ENCODE data around the gene KRTAP5-7.
"Not testable (repeated sequence)": the region's sequence is repeated elsewhere in the genome, so short reads cannot be mapped to it uniquely, and the experiment has no call there.

KRTAP5-7 gene, protein sequence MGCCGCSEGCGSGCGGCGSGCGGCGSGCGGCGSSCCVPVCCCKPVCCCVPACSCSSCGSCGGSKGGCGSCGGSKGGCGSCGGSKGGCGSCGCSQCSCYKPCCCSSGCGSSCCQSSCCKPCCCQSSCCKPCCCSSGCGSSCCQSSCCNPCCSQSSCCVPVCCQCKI

DNA sequence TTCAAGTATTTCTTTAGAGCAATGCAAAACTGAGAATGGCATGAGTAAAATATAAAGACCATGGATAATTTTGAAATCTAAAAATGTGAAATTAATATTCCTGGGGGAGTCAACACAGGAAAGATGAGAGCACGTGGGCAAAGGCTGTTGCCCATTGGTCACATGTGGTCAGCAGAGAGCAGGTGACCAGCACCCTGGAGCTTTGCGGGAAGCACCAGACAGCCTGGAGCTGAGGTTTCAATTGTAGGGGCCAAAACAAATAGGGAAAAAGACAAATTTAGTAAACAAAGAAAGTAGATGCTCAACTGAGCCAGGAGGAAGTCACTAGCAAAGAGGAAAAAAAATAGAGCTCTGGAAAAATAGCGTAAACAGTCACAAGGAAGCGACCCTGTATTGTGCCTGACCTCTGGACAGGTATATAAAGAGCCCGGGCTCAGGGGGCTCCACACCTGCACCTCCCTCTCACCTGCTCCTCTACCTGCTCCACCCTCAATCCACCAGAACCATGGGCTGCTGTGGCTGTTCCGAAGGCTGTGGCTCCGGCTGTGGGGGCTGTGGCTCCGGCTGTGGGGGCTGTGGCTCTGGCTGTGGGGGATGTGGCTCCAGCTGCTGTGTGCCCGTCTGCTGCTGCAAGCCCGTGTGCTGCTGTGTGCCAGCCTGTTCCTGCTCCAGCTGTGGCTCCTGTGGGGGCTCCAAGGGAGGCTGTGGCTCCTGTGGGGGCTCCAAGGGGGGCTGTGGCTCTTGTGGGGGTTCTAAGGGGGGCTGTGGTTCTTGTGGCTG lies at the start of gene KRTAP5-7:
KRTAP5-7 (plus strand) TSS at position 472 of the 780 bp plus-strand sequence; CDS start at position 506, 34 bp downstream.
- H3K4me3 ChIP-seq, H4K20me1 ChIP-seq, H3K36me3 ChIP-seq, H3K9me3 ChIP-seq, H3K9ac ChIP-seq, H3K27me3 ChIP-seq, H3K27ac ChIP-seq: not testable (repeated sequence)
- H3K4me1 ChIP-seq = peaks cover 50% of the 10 kb centered on the region
- peak within 1 kb of the TSS; percentile 55 for H3K4me2 ChIP-seq

DNA sequence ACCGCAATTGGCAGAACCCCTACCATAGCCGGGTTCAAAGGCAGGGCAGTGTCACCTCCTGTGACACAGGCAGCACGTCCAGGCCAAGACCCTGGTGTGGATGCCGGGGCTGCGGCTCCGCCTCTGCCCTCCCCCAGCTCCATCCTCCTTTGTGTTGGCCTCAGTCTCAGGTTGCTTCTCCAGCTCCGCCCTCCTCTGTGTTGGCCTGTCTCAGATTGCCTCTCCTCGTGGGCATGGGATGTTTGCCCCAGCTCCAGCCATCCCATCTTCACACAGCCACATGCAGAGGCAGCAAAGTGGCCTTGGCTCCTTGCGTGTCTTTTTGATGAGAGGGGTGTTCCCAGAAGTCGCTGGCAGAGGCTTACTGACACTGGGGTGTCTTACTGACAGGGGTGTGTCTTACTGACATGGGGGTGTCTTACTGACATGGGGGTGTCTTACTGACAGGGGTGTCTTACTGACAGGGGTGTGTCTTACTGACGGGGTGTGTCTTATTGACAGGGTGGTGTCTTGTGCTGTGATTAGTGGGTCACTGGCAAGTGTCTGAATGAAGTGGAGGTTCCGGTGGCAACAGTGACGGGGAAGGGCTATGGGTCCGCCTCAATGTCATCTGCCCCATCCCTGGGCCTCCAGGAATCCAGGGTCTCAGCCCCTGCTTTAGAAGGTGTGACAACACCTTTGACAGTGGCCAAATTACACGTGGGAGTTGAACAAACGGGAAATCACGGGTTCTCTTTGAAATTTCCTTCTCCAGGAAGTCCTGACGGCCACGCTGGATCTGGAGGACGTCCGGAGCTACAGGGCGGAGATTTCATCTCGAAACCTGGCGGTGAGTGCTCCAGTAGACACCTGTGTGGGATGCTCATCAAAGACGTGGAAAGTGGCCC lies 49.2 kb upstream of the KRTAP5-7 start:
- Histone ChIP-seq H3K9ac (no peak overlapping the region), H3K27me3 (no peaks in the 10 kb centered on the region), H3K4me2 (peak overlapping the region; percentile 28), H3K36me3 (peaks cover 100% of the 10 kb centered on the region), H3K27ac (no peak overlapping the region), H3K9me3 (no peaks in the 10 kb centered on the region), H3K4me3 (no peak overlapping the region), H3K4me1 (peaks cover 31% of the 10 kb centered on the region), H4K20me1 (no peaks in the 10 kb centered on the region)
- no peak for TF ChIP-seq Cebpa-rat (IDR thresholded peaks at IDR 0.05)

DNA sequence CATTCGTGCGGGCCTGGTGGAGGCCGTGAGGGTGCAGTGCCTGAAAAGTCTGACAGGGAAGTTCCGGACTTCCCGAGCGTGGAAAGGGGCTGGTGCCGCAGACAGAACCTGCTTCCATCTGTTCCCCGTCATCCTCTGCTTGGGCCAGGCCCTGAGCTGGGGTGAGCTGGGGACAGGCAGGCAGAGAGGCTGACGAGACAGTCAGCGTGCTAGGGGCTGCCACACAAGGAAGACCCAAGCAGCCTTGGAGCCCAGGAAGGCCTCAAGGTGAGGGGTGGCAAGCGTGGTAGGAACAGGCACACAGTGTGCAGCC lies 48.6 kb upstream of the KRTAP5-7 start:
- peaks cover 25% of the 10 kb centered on the region for H3K4me1 ChIP-seq
- peaks cover 100% of the 10 kb centered on the region for H3K36me3 ChIP-seq
- H3K4me2 ChIP-seq = peak overlapping the region; percentile 28; the same call in 1 of the 2 replicates
- H4K20me1 ChIP-seq = no peaks in the 10 kb centered on the region
- no peak overlapping the region for H3K4me3 ChIP-seq
- H3K9me3 ChIP-seq = no peaks in the 10 kb centered on the region
- no peak overlapping the region for H3K27ac ChIP-seq
- no peak for TF ChIP-seq Cebpa-rat (IDR thresholded peaks at IDR 0.05)
- H3K27me3 ChIP-seq = no peaks in the 10 kb centered on the region
- H3K9ac ChIP-seq = no peak overlapping the region

DNA sequence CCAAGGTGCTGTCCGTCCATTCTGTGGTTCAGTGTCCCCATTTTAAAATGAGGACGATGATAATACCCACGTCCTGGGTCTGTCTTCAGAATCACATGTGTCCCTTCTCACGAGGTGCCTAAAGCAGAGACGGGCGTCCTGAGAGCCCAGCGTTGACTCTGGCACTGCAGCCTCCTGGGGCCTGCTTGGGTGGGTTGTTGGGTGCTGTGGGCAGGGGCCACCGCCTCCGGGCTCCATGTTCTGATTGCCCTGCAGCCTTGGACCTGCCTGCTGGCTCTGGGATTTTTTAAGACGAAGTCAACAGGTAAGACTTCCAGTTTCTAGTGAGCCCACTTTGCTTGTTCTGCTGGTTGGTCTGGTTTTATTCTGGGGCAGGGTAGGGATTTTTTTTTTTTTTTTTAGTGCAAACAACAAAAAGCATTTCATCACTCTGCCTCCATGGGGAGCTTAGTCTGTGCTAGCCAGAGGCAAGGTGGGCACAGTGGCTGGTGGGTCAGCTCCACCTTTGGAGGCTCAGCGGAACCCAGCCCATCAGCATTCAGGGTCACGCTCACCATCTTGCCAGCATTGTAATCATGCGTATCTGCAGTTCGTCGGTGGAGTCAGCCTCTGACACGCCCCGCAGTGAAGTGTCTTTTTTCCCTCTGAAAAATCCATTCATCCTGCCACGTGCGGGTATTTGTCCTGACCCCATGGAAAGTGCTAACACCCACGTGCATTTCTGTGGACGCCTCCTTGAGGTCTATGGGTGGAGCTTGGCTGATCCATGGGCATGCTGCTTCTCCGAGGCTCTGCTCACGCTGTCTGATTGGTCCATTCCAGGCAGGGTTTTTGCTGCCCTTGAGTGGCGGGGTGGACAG lies 45.7 kb upstream of the KRTAP5-7 start:
- H3K4me3 ChIP-seq = no peak overlapping the region
- H3K9ac ChIP-seq = no peak overlapping the region
- H3K4me2 ChIP-seq = no peak overlapping the region
- no peaks in the 10 kb centered on the region for H3K9me3 ChIP-seq
- no peaks in the 10 kb centered on the region for H4K20me1 ChIP-seq
- H3K27ac ChIP-seq = no peak overlapping the region
- H3K36me3 ChIP-seq = peaks cover 100% of the 10 kb centered on the region
- peaks cover 20% of the 10 kb centered on the region for H3K4me1 ChIP-seq
- TF ChIP-seq Cebpa-rat (IDR thresholded peaks at IDR 0.05) = no peak
- H3K27me3 ChIP-seq = no peaks in the 10 kb centered on the region

DNA sequence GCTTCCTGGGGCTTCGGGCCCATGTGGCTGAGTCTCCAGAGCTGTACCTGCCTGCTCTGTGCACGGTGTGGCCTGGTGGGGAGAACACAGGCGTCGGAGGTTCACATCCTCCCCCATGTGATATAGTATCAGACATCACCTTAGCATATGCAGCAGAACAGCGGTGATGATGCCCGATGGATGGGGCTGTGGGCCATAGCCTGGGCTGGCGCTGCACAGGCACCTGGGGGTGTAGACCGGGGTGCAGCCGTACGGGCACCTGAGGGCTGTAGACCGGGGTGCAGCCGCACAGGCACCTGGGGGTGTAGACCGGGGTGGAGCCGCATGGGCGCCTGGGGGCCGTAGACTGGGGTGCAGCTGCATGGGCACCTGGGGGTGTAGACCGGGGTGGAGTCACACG lies 44.9 kb upstream of the KRTAP5-7 start:
- H3K27ac ChIP-seq = no peak overlapping the region
- H3K36me3 ChIP-seq = peaks cover 98% of the 10 kb centered on the region
- TF ChIP-seq Cebpa-rat (IDR thresholded peaks at IDR 0.05) = no peak
- H3K4me1 ChIP-seq = peaks cover 19% of the 10 kb centered on the region
- no peaks in the 10 kb centered on the region for H3K9me3 ChIP-seq
- H3K9ac ChIP-seq = no peak overlapping the region
- no peak overlapping the region for H3K4me3 ChIP-seq
- H3K4me2 ChIP-seq = no peak overlapping the region
- H4K20me1 ChIP-seq = no peaks in the 10 kb centered on the region
- H3K27me3 ChIP-seq = no peaks in the 10 kb centered on the region

DNA sequence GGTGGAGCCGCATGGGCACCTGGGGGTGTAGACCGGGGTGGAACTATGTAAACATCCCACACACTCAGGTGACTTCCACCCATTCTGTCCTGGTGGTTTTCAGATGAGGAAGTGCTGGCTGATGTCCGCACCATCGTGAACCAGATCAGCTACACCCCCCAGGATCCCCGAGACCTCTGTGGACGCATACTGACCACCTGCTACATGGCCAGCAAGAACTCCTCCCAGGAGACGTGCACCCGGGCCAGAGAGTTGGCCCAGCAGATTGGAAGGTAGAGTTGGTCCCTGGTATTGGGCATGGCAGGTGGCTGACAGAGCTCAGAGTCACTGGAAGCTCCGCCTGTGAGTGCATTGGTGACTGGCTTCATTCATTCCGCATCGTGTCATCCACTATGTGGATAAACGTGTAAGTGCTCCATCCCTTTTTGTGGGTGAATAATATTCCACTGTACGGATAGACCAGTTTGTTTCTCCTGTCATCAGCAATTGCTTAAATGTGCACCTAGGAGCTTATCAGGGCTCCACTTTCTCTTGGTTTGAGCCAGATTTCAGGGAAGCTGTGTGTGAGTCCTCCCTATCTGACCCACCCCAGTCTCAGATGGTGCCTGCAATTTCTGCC lies 44.2 kb upstream of the KRTAP5-7 start:
- Histone ChIP-seq H3K9ac (no peak overlapping the region), H3K9me3 (no peaks in the 10 kb centered on the region), H3K4me2 (no peak overlapping the region), H4K20me1 (no peaks in the 10 kb centered on the region), H3K27me3 (no peaks in the 10 kb centered on the region), H3K36me3 (peaks cover 95% of the 10 kb centered on the region), H3K27ac (no peak overlapping the region), H3K4me3 (no peak overlapping the region), H3K4me1 (peaks cover 17% of the 10 kb centered on the region)
- no peak for TF ChIP-seq Cebpa-rat (IDR thresholded peaks at IDR 0.05)

DNA sequence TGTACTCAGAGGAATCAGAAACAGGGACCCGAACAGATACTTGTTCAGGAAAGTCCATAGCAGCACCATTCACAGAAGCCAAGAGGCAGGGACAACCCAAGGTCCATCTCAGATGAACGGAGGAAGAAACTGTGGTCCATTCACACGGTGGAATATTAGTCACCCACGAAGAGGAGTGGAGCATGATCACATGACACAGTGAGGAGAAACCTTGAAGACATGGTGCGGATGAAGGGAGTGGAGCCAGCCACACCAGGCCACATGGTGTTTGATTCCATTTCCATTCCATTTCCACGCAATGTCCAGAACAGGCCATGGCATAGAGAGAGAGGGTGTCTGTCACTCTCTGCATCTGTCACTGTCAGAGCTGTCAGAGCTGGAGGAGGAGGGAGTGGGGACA lies 43.4 kb upstream of the KRTAP5-7 start:
- Histone ChIP-seq H3K9ac (no peak overlapping the region), H4K20me1 (no peaks in the 10 kb centered on the region), H3K9me3 (no peaks in the 10 kb centered on the region), H3K27me3 (no peaks in the 10 kb centered on the region), H3K36me3 (peaks cover 95% of the 10 kb centered on the region), H3K4me2 (no peak overlapping the region), H3K4me1 (peaks cover 18% of the 10 kb centered on the region), H3K27ac (no peak overlapping the region), H3K4me3 (no peak overlapping the region)
- TF ChIP-seq Cebpa-rat (IDR thresholded peaks at IDR 0.05) = no peak

DNA sequence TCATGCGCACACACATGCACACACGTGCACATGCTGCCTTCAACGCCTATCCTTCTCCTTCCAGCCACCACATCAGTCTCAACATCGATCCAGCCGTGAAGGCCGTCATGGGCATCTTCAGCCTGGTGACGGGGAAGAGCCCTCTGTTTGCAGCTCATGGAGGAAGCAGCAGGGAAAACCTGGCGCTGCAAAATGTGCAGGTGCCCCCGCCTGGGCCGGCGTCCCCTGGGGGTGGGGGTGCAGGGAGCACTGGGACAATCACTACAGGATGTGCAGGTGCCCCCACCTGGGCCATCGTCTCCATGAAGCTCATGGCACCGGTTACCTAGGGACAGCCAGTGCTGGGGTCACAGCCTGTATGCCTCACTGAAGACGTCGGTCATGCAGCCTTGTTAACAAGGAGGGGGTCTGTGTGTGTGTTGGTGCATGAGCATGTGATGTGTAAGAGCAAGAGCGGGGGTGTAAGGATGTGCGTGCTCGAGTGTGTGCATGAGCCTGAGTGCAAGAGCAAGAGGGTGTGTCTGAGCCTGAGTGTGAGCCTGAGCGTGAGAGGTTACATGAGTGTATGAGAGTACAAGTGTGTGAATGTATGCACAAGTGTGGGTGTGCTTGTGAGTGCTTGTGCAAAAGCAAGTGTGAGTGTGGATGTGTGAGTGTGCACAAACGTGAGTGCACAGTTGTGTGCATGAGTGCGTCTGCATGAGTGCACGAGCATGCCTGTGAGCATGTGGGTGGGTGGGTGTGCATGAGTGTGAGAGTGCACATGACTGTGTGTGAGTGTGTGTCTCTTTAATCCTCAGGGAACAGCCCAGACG lies 42.6 kb upstream of the KRTAP5-7 start:
- H3K9ac ChIP-seq = no peak overlapping the region
- H3K27ac ChIP-seq = no peak overlapping the region
- no peak overlapping the region for H3K4me2 ChIP-seq
- H3K36me3 ChIP-seq = peaks cover 95% of the 10 kb centered on the region
- peaks cover 26% of the 10 kb centered on the region for H3K4me1 ChIP-seq
- no peak overlapping the region for H3K4me3 ChIP-seq
- no peaks in the 10 kb centered on the region for H3K9me3 ChIP-seq
- H4K20me1 ChIP-seq = no peaks in the 10 kb centered on the region
- H3K27me3 ChIP-seq = no peaks in the 10 kb centered on the region
- TF ChIP-seq Cebpa-rat (IDR thresholded peaks at IDR 0.05) = no peak

All from BLaER1 (cell line).